Loucy (cell line): Measurements from ENCODE around the gene PRR18.

ENCODE experiments used
- EZH2phosphoT487 ChIP-seq: fragments of 200-600 bp; IDR thresholded peaks from 2 replicates; pipeline ENCODE4 v1.6.1; 2018; ENCODE audit warnings: antibody characterized with exemption, mild to moderate bottlenecking, moderate library complexity, borderline replicate concordance
- TF ChIP-seq, protein P1 (sequence below): fragments of 200-600 bp; sonication (generic); conservative IDR thresholded peaks from 2 replicates; pipeline ENCODE4 v1.5.1; 2014; ENCODE audit warnings: mild to moderate bottlenecking, antibody characterized with exemption, low read length

DNA sequence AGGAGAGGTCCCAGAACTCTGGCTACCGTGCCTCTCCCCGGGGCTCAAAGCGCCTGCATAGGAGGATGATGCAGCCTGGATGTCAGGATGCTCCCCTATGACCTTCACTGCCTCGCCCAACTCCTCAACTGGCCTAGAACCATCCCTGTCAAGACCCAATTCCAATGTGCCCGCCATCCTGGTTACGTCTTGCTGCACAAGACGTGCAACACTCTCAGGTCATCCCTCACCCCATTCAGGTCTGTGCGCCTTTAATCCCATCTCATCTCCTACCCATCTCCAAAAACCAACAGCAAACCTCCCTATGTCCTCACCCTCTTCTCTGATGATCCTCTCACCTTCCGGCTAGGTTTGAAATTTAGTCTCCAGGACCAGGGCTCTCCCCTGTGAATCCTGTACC lies 30.7 kb upstream of the PRR18 start:
- TF ChIP-seq, protein P1, sequence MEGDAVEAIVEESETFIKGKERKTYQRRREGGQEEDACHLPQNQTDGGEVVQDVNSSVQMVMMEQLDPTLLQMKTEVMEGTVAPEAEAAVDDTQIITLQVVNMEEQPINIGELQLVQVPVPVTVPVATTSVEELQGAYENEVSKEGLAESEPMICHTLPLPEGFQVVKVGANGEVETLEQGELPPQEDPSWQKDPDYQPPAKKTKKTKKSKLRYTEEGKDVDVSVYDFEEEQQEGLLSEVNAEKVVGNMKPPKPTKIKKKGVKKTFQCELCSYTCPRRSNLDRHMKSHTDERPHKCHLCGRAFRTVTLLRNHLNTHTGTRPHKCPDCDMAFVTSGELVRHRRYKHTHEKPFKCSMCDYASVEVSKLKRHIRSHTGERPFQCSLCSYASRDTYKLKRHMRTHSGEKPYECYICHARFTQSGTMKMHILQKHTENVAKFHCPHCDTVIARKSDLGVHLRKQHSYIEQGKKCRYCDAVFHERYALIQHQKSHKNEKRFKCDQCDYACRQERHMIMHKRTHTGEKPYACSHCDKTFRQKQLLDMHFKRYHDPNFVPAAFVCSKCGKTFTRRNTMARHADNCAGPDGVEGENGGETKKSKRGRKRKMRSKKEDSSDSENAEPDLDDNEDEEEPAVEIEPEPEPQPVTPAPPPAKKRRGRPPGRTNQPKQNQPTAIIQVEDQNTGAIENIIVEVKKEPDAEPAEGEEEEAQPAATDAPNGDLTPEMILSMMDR: no peak
- no peak for TF ChIP-seq EZH2phosphoT487
